Measurements from ENCODE around the gene IFT80. TPM values are rescaled to one million over a fixed set of nuclear protein-coding genes. Genes with fewer than 3 reads are reported as not detected.

The IFT80 gene
- total and polyA plus RNA-seq, 8 donors = 2.3 to 49.4 (median 11.0) TPM

DNA sequence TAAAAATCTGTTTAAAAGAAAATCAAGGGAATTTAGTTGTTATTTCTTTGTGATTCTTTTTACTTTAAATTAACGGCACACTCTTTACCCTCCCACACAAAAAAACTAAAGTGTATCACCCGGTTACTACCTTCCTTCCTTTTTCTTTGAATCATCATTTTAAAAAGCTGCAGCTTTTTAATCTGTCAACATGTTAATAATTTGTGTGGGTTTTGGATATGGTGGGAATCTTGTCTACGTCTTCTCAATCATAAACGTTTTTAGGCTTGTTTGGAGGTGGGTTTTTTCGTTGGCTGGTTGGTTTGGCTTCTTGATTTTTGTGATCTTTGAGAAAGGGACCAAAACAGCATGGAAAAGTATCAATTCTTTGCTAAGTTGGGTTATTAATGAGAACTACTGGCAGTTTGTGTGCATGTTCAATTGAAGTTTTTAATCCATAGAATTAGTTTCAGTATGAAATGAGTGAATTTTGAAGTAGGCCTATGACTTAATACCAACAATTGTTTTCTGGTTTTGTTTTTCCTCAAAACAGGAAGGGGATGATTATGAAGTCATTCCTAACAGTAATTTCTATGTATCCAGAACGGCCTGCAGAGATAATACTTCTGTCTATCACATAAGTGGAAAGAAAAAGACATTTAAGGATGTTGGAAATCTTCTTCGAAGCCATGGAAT, 4.9 kb upstream of the IFT80 start:
- WGBS, 5 donors = 32 to 50% (median 39%) methylated on average over 7 of the region's 7 CpGs
- Histone ChIP-seq H3K9me3 (no peaks in the 10 kb centered on the region), H3K27ac (peak overlapping the region in 3 of 5 donors; percentile 50 to 95 (median 92)), H3K4me3 (peak overlapping the region in 1 of 4 donors; percentile 11), H3K27me3 (peaks cover 0 to 7% (median 0%) of the 10 kb centered on the region in 3 donors), H3K4me1 (peaks cover 8 to 51% (median 29%) of the 10 kb centered on the region in 4 donors), H3K36me3 (peaks cover 0 to 3% (median 0%) of the 10 kb centered on the region in 4 donors)
- no peak for DNase-seq
- TF ChIP-seq EP300 (IDR thresholded peaks at IDR 0.05) = no peak
- TF ChIP-seq POLR2AphosphoS5 (IDR thresholded peaks at IDR 0.05) = no peak
- TF ChIP-seq POLR2A (IDR thresholded peaks at IDR 0.05) = no peak
- TF ChIP-seq, protein P1, sequence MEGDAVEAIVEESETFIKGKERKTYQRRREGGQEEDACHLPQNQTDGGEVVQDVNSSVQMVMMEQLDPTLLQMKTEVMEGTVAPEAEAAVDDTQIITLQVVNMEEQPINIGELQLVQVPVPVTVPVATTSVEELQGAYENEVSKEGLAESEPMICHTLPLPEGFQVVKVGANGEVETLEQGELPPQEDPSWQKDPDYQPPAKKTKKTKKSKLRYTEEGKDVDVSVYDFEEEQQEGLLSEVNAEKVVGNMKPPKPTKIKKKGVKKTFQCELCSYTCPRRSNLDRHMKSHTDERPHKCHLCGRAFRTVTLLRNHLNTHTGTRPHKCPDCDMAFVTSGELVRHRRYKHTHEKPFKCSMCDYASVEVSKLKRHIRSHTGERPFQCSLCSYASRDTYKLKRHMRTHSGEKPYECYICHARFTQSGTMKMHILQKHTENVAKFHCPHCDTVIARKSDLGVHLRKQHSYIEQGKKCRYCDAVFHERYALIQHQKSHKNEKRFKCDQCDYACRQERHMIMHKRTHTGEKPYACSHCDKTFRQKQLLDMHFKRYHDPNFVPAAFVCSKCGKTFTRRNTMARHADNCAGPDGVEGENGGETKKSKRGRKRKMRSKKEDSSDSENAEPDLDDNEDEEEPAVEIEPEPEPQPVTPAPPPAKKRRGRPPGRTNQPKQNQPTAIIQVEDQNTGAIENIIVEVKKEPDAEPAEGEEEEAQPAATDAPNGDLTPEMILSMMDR (IDR thresholded peaks at IDR 0.05) = no peak
- intact Hi-C loops (cut with DNase I; ENCODE audit: low total_unique reads) = no loop called here

DNA sequence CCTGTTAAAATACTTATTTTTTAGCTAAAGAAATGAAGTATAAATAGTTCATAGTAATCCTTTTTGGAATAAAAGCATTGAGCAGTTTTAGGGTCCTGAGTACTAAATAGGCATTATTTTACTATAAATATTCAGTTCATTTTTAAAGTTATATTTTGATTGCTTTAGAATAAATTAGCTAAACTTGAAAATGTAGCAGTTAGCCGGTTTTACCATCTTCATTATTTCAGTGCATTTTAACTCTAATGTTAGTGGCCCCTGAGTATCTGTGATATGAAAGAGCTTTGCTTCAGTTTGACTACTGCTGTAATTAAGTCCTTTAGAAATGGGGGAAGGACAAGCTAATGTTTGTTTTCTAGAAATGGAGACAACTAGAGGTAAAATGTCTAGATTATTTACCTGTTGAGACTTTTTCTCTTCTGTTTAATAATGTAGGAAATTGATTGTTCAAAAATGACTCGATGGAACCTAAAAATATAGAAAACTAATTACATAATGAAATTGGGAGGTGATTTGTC, 4.1 kb upstream of the IFT80 start:
- H3K27me3 ChIP-seq = peaks cover 0 to 7% (median 0%) of the 10 kb centered on the region in 3 donors
- H3K4me3 ChIP-seq = peak overlapping the region; percentile 5 to 80 (median 78)
- peaks cover 15 to 55% (median 36%) of the 10 kb centered on the region in 4 donors for H3K4me1 ChIP-seq
- peak overlapping the region in 4 of 5 donors; percentile 16 to 95 (median 90) for H3K27ac ChIP-seq
- H3K9me3 ChIP-seq = no peaks in the 10 kb centered on the region
- intact Hi-C loops (cut with DNase I; ENCODE audit: low total_unique reads) = no loop called here
- WGBS, 5 donors = 25 to 56% (median 34%) methylated on average over 2 of the region's 2 CpGs
- no peak for DNase-seq
- TF ChIP-seq, protein P1 (IDR thresholded peaks at IDR 0.05) = no peak
- TF ChIP-seq POLR2A (IDR thresholded peaks at IDR 0.05) = no peak
- TF ChIP-seq EP300 (IDR thresholded peaks at IDR 0.05) = no peak
- no peak for TF ChIP-seq POLR2AphosphoS5 (IDR thresholded peaks at IDR 0.05)
- peaks cover 0 to 3% (median 0%) of the 10 kb centered on the region in 4 donors for H3K36me3 ChIP-seq

DNA sequence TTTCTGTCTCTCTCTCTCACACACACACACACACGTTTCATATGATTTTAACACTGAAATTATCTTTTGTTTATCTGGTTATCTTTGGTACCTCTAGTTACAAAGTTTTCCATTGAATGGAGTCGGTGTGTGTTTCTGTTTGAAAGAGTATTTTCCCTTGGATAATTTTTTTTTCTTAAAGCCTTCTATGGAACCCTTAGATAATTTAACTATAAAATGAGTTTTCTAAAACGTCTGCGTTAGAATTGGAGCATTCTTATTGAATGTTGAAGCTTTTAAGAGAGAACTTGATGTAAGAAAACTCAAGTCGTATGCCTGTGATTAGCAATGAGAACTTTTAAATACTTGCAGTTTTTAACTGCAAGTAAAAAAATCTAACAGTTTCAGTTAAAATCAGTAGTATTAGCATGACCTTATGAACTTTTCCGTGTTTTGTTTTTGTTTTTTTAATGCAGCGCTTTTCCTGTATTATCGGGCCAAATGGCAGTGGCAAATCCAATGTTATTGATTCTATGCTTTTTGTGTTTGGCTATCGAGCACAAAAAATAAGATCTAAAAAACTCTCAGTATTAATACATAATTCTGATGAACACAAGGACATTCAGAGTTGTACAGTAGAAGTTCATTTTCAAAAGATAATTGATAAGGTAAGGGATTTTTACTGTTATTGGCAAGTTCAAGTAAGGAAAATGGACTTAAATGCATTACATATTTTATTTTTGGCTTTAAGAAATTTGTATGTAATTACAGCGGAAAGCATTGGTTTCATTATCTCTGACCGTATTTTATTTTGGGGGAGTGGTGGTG, 3.4 kb upstream of the IFT80 start:
- H3K27ac ChIP-seq = peak overlapping the region in 4 of 5 donors; percentile 88 to 95 (median 90)
- peaks cover 0 to 3% (median 0%) of the 10 kb centered on the region in 4 donors for H3K36me3 ChIP-seq
- H3K4me1 ChIP-seq = peaks cover 15 to 59% (median 38%) of the 10 kb centered on the region in 4 donors
- peak overlapping the region; percentile 64 to 80 (median 78) for H3K4me3 ChIP-seq
- 13 to 31% (median 24%) methylated on average over 11 of the region's 11 CpGs for WGBS, 5 donors
- peaks cover 0 to 7% (median 0%) of the 10 kb centered on the region in 3 donors for H3K27me3 ChIP-seq
- intact Hi-C loops (cut with DNase I; ENCODE audit: low total_unique reads) = no loop called here
- TF ChIP-seq EP300 (IDR thresholded peaks at IDR 0.05) (no peak), POLR2A (IDR thresholded peaks at IDR 0.05) (no peak), POLR2AphosphoS5 (IDR thresholded peaks at IDR 0.05) (no peak)
- TF ChIP-seq, protein P1 (IDR thresholded peaks at IDR 0.05) = no peak
- H3K9me3 ChIP-seq = no peaks in the 10 kb centered on the region
- peak in 1 of 2 donors; percentile 7 for DNase-seq
